Measurements from ENCODE around the gene CD72.

Gene CD72

GRCh38 chr9:35560625-35561337, 57.4 kb downstream of the CD72 start:
- no peak for DNase-seq (ENCODE audit: low read depth, low spot score)
